Fibroblast of mammary gland (primary cell): Measurements from ENCODE around the gene RIPOR3.
"Not testable (repeated sequence)": the region's sequence is repeated elsewhere in the genome, so short reads cannot be mapped to it uniquely, and the experiment has no call there.

Experiments used
- DNase-seq: peaks from one replicate; pipeline ENCODE4 v3.0.0-alpha.2; 2010; ENCODE audit warnings: low read depth
- H3K4me3 ChIP-seq: 2 replicates; pipeline ENCODE4 v1.5.1; 2011; ENCODE audit warnings: low read depth, mild to moderate bottlenecking, low read length, moderate library complexity; ENCODE audit not compliant: control insufficient read depth
- CTCF ChIP-seq: conservative IDR thresholded peaks from 2 replicates; pipeline ENCODE4 v1.5.1; 2011; ENCODE audit warnings: low read depth, low read length, inconsistent platforms; ENCODE audit not compliant: control insufficient read depth, insufficient read depth

RIPOR3 gene

GRCh38 chr20:50717312-50717711 is 26.0 kb upstream of the RIPOR3 start:
- TF ChIP-seq CTCF = no peak

GRCh38 chr20:50716518-50716917 is 25.2 kb upstream of the RIPOR3 start:
- H3K4me3 ChIP-seq = no peak overlapping the region
- DNase-seq = no peak
- TF ChIP-seq CTCF = no peak

More at GRCh38 chr20:50717312-50717711, 26.0 kb upstream of the RIPOR3 start:
- H3K4me3 ChIP-seq = no peak overlapping the region
- no peak for DNase-seq

- no peak for DNase-seq
- TF ChIP-seq CTCF = no peak
- H3K4me3 ChIP-seq = no peak overlapping the region
These were observed 24.4 kb upstream of the RIPOR3 start for GRCh38 chr20:50715694-50716093.

GRCh38 chr20:50714426-50714825 is 23.1 kb upstream of the RIPOR3 start:
- DNase-seq, H3K4me3 ChIP-seq: not testable (repeated sequence)

- peak; percentile 66 for DNase-seq
- TF ChIP-seq CTCF = peak; percentile 67
- no peak overlapping the region for H3K4me3 ChIP-seq
These were observed 22.3 kb upstream of the RIPOR3 start for GRCh38 chr20:50713657-50714101.

- no peak overlapping the region for H3K4me3 ChIP-seq
- DNase-seq = no peak
- no peak for TF ChIP-seq CTCF
These were observed 21.7 kb upstream of the RIPOR3 start for GRCh38 chr20:50712771-50713656.

- H3K4me3 ChIP-seq = no peak overlapping the region
- no peak for TF ChIP-seq CTCF
- no peak for DNase-seq
These were observed 19.9 kb upstream of the RIPOR3 start for GRCh38 chr20:50711113-50711825.
